SK-N-SH (cell line): ENCODE data around the gene IQGAP2. TPM values are rescaled to one million over a fixed set of nuclear protein-coding genes. Genes with fewer than 3 reads are reported as not detected.

Experiments
- CTCF ChIA-PET: fragments of 300-600, 350-600 bp; formaldehyde crosslinking; extraction: SDS; loops from one replicate; lab custom pipeline; 2021; lab: Yijun Ruan, JAX
- POLR2A ChIA-PET: fragments of 350-600 bp; sonication (Branson Sonifier 250); formaldehyde crosslinking; extraction: SDS; loops from one replicate; lab custom pipeline; 2020; ENCODE audit warnings: antibody characterized with exemption, inconsistent platforms; lab: Yijun Ruan, JAX
- DNase-seq: peaks from one replicate; pipeline ENCODE4 v3.0.0; 2012
- H2AFZ ChIP-seq: fragments of 200-600 bp; sonication (generic); 2 replicates; pipeline ENCODE4 v1.8.1; 2016; ENCODE audit warnings: antibody characterized with exemption, mild to moderate bottlenecking, low read depth
- H3F3A ChIP-seq: fragments of 200-600 bp; sonication (generic); replicated peaks from 2 replicates; pipeline ENCODE3; 2016; ENCODE audit warnings: antibody characterized with exemption, mild to moderate bottlenecking; ENCODE audit not compliant: insufficient read depth
- H3K27ac ChIP-seq, 2 experiments: fragments of 200-500 bp in 1 of 2; fragments of 200-600 bp in 1 of 2; sonication (Bioruptor generic) in 1 of 2; sonication (generic), shearing (Covaris generic) in 1 of 2; 2 replicates each; pipeline versions ENCODE4 v1.5.1 to v1.6.1; 2014 to 2016; ENCODE audit warnings: low read depth in 2 of 2, inconsistent platforms in 1 of 2, low read length in 1 of 2, mild to moderate bottlenecking in 1 of 2, mixed read lengths in 1 of 2
- H3K27me3 ChIP-seq: fragments of 200-600 bp; sonication (generic), shearing (Covaris generic); 2 replicates; pipeline ENCODE4 v1.6.1; 2016; ENCODE audit warnings: mixed run types; ENCODE audit not compliant: insufficient read depth
- H3K36me3 ChIP-seq, 2 experiments: fragments of 200-500 bp in 1 of 2; fragments of 200-600 bp in 1 of 2; sonication (Bioruptor generic) in 1 of 2; sonication (generic) in 1 of 2; replicated peaks in 1 of 2; 2 replicates each; pipeline versions ENCODE3 to v1.5.1; 2014 to 2016; ENCODE audit warnings: low read length in 1 of 2, mild to moderate bottlenecking in 1 of 2; ENCODE audit not compliant: insufficient read depth in 2 of 2, control insufficient read depth in 1 of 2
- H3K4me1 ChIP-seq, 2 experiments: fragments of 200-500 bp in 1 of 2; fragments of 200-600 bp in 1 of 2; sonication (Bioruptor generic) in 1 of 2; sonication (generic), shearing (Covaris generic) in 1 of 2; 2 replicates each; pipeline versions ENCODE4 v1.5.1 to v1.6.1; 2014 to 2016; ENCODE audit warnings: low read depth in 1 of 2, low read length in 1 of 2, mixed run types in 1 of 2; ENCODE audit not compliant: insufficient read depth in 2 of 2, control insufficient read depth in 1 of 2
- H3K4me2 ChIP-seq: fragments of 200-600 bp; sonication (generic), shearing (Covaris generic); 2 replicates; pipeline ENCODE4 v1.6.1; 2017; ENCODE audit warnings: mixed run types
- H3K4me3 ChIP-seq, 2 experiments: fragments of 200-500 bp in 1 of 2; fragments of 200-600 bp in 1 of 2; sonication (Bioruptor generic) in 1 of 2; sonication (generic), shearing (Covaris generic) in 1 of 2; 2 replicates each; pipeline versions ENCODE4 v1.5.1 to v1.8.1; 2014 to 2016; ENCODE audit warnings: low read depth in 2 of 2, inconsistent platforms in 1 of 2, low read length in 1 of 2, mild to moderate bottlenecking in 1 of 2, mixed read lengths in 1 of 2, moderate library complexity in 1 of 2
- H3K79me2 ChIP-seq: fragments of 200-600 bp; sonication (generic); 2 replicates; pipeline ENCODE4 v1.8.1; 2017; ENCODE audit warnings: mild to moderate bottlenecking; ENCODE audit not compliant: insufficient read depth
- H3K9ac ChIP-seq: fragments of 200-600 bp; sonication (generic); 2 replicates; pipeline ENCODE4 v1.6.1; 2017; ENCODE audit warnings: mixed run types
- H3K9me2 ChIP-seq: fragments of 200-600 bp; sonication (generic); 2 replicates; pipeline ENCODE4 v1.6.1; 2017; ENCODE audit warnings: mixed run types
- H3K9me3 ChIP-seq: fragments of 200-600 bp; sonication (generic); 2 replicates; pipeline ENCODE4 v1.6.1; 2017; ENCODE audit warnings: mixed run types, mild to moderate bottlenecking, moderate library complexity
- H4K20me1 ChIP-seq: fragments of 200-600 bp; sonication (generic); 2 replicates; pipeline ENCODE4 v1.6.1; 2017; ENCODE audit warnings: mild to moderate bottlenecking, mixed run types; ENCODE audit not compliant: insufficient read depth
- ELF1 ChIP-seq: IDR thresholded peaks from 2 replicates; pipeline ENCODE4 v1.4.0; 2012
- EZH2phosphoT487 ChIP-seq: fragments of 200-600 bp; sonication (generic); IDR thresholded peaks from 2 replicates; pipeline ENCODE4 v1.6.1; 2017; ENCODE audit warnings: low read depth, mixed run types, mild to moderate bottlenecking, antibody characterized with exemption, moderate library complexity, borderline replicate concordance
- JUND ChIP-seq: IDR thresholded peaks from 2 replicates; pipeline ENCODE4 v1.4.0; 2012
- MEF2A ChIP-seq: IDR thresholded peaks from 2 replicates; pipeline ENCODE4 v1.4.0; 2012; ENCODE audit warnings: low read depth, borderline replicate concordance
- NFIC ChIP-seq: IDR thresholded peaks from 2 replicates; pipeline ENCODE4 v1.4.0; 2012; ENCODE audit warnings: borderline replicate concordance
- RAD21 ChIP-seq: IDR thresholded peaks from 2 replicates; pipeline ENCODE4 v1.6.1; 2012; ENCODE audit warnings: mild to moderate bottlenecking, low read length
- RFX5 ChIP-seq: IDR thresholded peaks from 2 replicates; pipeline ENCODE4 v1.6.1; 2012; ENCODE audit warnings: mild to moderate bottlenecking, improper control_type of control experiment, low read length
- SIN3A ChIP-seq: IDR thresholded peaks from 2 replicates; pipeline ENCODE4 v1.6.1; 2012; ENCODE audit warnings: low read depth, mild to moderate bottlenecking, low read length, moderate library complexity, borderline replicate concordance
- TAF1 ChIP-seq: IDR thresholded peaks from 2 replicates; pipeline ENCODE4 v1.6.1; 2012; ENCODE audit warnings: low read depth, mild to moderate bottlenecking, low read length, moderate library complexity, borderline replicate concordance
- TCF12 ChIP-seq: IDR thresholded peaks from 2 replicates; pipeline ENCODE4 v1.4.0; 2012
- TEAD4 ChIP-seq: IDR thresholded peaks from 2 replicates; pipeline ENCODE4 v1.4.0; 2012; ENCODE audit warnings: mild to moderate bottlenecking, borderline replicate concordance; ENCODE audit not compliant: insufficient read depth
- whole genome bisulfite sequencing: methylation state at CpG from one replicate; pipeline ENCODE4 v1.1.6; 2017; ENCODE audit warnings: low lambda C conversion rate; 5-methylcytosine and 5-hydroxymethylcytosine counted together
- polyA plus RNA-seq, 3 experiments: library from polyadenylated mRNA; depleted of rRNA; stranded (reverse); fragments of >200 nt; gene quantifications; 2 replicates each; pipeline ENCODE4 v1.2.3, GENCODE V29; 2012
- TF ChIP-seq, protein P1 (sequence below): fragments of 150-350 bp; IDR thresholded peaks from 2 replicates; pipeline ENCODE4 v1.6.1; 2016; ENCODE audit warnings: mild to moderate bottlenecking, low read depth, low read length
- TF ChIP-seq, protein P2 (sequence below): IDR thresholded peaks from 2 replicates; pipeline ENCODE4 v1.4.0; 2012; ENCODE audit warnings: low read depth
- TF ChIP-seq, protein P3 (sequence below): fragments of 150-350 bp; IDR thresholded peaks from 2 replicates; pipeline ENCODE4 v1.6.1; 2017; ENCODE audit warnings: antibody characterized with exemption, low read length, low read depth, borderline replicate concordance
- TF ChIP-seq, protein P4 (sequence below): fragments of 200-600 bp; sonication (generic); IDR thresholded peaks from 2 replicates; pipeline ENCODE4 v1.6.1; 2017; ENCODE audit warnings: antibody characterized with exemption, mild to moderate bottlenecking, moderate library complexity

The IQGAP2 gene
- polyA plus RNA-seq, 1 of the 3 experiments (the other 2 are of a cell fraction): 2.1 TPM

DNA sequence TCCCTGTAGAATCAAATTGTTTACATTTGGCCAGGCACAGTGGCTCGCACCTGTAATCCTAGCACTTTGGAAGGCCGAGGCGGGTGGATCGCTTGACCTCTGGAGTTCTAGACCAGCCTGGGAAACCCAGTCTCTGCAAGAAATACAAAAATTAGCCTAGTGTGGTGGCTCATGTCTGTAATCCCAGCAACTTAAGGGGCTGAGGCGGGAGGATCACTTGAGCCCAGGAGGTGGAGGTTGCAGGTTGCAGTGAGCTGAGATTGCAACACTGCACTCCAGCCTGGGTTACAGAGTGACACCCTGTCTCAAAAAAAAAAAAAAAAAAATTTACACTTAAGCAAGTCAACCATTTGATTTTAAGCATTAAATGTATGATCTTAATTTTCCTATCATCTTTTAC is 17.5 kb upstream of the IQGAP2 start:
- Histone ChIP-seq H3K27me3 (no peaks in the 10 kb centered on the region; the same call in 1 of the 2 replicates), H3K9me2 (no peaks in the 10 kb centered on the region), H3K9me3 (no peaks in the 10 kb centered on the region), H3K4me1 (peaks cover 0 to 12% of the 10 kb centered on the region in 2 experiments; a peak in 1 of 4 replicates), H3K27ac (no peak overlapping the region), H3F3A (no peaks in the 10 kb centered on the region), H3K9ac (no peak overlapping the region), H3K79me2 (no peaks in the 10 kb centered on the region), H3K4me2 (no peak overlapping the region), H3K4me3 (no peak overlapping the region), H2AFZ (no peak overlapping the region), H3K36me3 (no peaks in the 10 kb centered on the region), H4K20me1 (no peaks in the 10 kb centered on the region)
- TF ChIP-seq ELF1 (no peak), EZH2phosphoT487 (no peak)
- WGBS: 96% methylated on average over 5 of the region's 5 CpGs
- ChIA-PET CTCF (interaction anchor here (0.9 to 1.7 kb wide), 3 partner anchors 17 to 389 kb away, joined by 4 to 6 read pairs (median 5); no protein-coding TSS in a partner anchor), POLR2A (no interaction called here)
- DNase-seq: no peak

DNA sequence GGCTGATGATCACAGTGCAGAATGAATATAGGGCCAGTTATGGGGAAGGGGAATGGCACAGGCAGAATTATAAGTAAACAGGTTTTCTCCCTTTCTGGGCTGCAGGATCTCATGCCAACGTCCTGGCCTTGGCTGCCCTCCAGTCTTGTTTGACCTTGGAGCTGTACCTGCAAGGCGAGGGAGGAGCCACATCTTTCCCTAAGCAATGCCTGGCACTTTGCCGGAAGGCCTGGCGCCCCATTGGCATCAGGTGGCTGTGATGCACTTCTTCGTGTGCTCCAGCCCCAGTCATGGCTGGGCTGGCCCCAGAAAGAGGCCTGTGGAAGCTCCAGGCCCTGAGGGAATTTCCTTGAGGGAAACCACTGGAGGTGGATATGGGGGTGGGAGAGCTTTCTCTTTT is 16.7 kb upstream of the IQGAP2 start:
- ChIA-PET POLR2A (no interaction called here), CTCF (interaction anchor here (0.9 to 1.7 kb wide), 5 partner anchors 10 to 388 kb away, joined by 3 to 6 read pairs (median 4); no protein-coding TSS in a partner anchor)
- 47% methylated on average over 5 of the region's 5 CpGs for WGBS

DNA sequence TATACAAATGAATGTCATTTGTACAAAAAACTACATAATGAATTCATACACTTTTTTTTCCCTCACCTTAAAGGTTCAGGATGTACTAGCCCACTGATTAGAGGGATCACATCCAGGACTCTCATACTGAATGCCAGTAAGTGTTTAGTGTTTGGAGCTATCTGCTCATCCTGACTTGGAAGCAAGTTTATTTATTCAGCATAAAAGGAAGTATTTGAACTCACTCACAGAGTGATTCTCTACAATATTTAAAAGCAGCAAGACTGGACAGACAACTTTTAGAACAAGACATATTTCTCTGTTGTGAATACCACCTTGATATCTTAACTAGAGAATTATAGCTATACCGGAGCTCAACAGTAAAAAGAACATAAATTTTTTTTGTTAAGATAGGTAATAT is 14.8 kb upstream of the IQGAP2 start:
- no peaks in the 10 kb centered on the region for H3K27me3 ChIP-seq
- no peak overlapping the region for H2AFZ ChIP-seq
- H4K20me1 ChIP-seq: no peaks in the 10 kb centered on the region
- no peak overlapping the region for H3K4me2 ChIP-seq
- no peak for DNase-seq
- H3F3A ChIP-seq: no peaks in the 10 kb centered on the region
- no peak overlapping the region for H3K9ac ChIP-seq
- no peak overlapping the region for H3K27ac ChIP-seq
- POLR2A ChIA-PET: interaction anchor here (0.6 kb wide), 1 partner anchor 581 kb away, joined by 4 read pairs; no protein-coding TSS in a partner anchor
- CTCF ChIA-PET: interaction anchor here (0.7 to 3.0 kb wide), 5 partner anchors 13 to 386 kb away, joined by 3 to 21 read pairs (median 3); partner anchors contain the start of gene IQGAP2
- H3K9me2 ChIP-seq: no peaks in the 10 kb centered on the region
- H3K36me3 ChIP-seq: no peaks in the 10 kb centered on the region
- no peak overlapping the region for H3K4me3 ChIP-seq
- no peaks in the 10 kb centered on the region for H3K9me3 ChIP-seq
- H3K79me2 ChIP-seq: no peaks in the 10 kb centered on the region
- TF ChIP-seq, protein P1, sequence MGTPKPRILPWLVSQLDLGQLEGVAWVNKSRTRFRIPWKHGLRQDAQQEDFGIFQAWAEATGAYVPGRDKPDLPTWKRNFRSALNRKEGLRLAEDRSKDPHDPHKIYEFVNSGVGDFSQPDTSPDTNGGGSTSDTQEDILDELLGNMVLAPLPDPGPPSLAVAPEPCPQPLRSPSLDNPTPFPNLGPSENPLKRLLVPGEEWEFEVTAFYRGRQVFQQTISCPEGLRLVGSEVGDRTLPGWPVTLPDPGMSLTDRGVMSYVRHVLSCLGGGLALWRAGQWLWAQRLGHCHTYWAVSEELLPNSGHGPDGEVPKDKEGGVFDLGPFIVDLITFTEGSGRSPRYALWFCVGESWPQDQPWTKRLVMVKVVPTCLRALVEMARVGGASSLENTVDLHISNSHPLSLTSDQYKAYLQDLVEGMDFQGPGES: no peak
- TF ChIP-seq, protein P2, sequence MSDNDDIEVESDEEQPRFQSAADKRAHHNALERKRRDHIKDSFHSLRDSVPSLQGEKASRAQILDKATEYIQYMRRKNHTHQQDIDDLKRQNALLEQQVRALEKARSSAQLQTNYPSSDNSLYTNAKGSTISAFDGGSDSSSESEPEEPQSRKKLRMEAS: no peak
- TF ChIP-seq, protein P3, sequence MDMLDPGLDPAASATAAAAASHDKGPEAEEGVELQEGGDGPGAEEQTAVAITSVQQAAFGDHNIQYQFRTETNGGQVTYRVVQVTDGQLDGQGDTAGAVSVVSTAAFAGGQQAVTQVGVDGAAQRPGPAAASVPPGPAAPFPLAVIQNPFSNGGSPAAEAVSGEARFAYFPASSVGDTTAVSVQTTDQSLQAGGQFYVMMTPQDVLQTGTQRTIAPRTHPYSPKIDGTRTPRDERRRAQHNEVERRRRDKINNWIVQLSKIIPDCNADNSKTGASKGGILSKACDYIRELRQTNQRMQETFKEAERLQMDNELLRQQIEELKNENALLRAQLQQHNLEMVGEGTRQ: no peak
- TF ChIP-seq, protein P4, sequence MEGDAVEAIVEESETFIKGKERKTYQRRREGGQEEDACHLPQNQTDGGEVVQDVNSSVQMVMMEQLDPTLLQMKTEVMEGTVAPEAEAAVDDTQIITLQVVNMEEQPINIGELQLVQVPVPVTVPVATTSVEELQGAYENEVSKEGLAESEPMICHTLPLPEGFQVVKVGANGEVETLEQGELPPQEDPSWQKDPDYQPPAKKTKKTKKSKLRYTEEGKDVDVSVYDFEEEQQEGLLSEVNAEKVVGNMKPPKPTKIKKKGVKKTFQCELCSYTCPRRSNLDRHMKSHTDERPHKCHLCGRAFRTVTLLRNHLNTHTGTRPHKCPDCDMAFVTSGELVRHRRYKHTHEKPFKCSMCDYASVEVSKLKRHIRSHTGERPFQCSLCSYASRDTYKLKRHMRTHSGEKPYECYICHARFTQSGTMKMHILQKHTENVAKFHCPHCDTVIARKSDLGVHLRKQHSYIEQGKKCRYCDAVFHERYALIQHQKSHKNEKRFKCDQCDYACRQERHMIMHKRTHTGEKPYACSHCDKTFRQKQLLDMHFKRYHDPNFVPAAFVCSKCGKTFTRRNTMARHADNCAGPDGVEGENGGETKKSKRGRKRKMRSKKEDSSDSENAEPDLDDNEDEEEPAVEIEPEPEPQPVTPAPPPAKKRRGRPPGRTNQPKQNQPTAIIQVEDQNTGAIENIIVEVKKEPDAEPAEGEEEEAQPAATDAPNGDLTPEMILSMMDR: no peak
- TF ChIP-seq TCF12: no peak
- TF ChIP-seq, all 33 proteins: peak for 0
- peaks cover 0 to 12% of the 10 kb centered on the region in 2 experiments; a peak in 2 of 4 replicates for H3K4me1 ChIP-seq
- 90% methylated on average over 1 of the region's 1 CpG for WGBS

More for the DNA sequence above, 16.7 kb upstream of the IQGAP2 start:
- Histone ChIP-seq H3K9me3 (no peaks in the 10 kb centered on the region), H3K4me2 (no peak overlapping the region), H3K9ac (no peak overlapping the region), H3K4me3 (no peak overlapping the region), H3K9me2 (no peaks in the 10 kb centered on the region), H3K79me2 (no peaks in the 10 kb centered on the region), H3F3A (no peaks in the 10 kb centered on the region), H3K4me1 (peaks cover 0 to 12% of the 10 kb centered on the region in 2 experiments; a peak in 1 of 4 replicates), H4K20me1 (no peaks in the 10 kb centered on the region), H2AFZ (no peak overlapping the region), H3K36me3 (no peaks in the 10 kb centered on the region)
- no peak for DNase-seq
- TF ChIP-seq MEF2A: no peak
- no peak for TF ChIP-seq NFIC
- no peak for TF ChIP-seq JUND
- no peak for TF ChIP-seq RFX5
- TF ChIP-seq, protein P2: no peak
- TF ChIP-seq TAF1: no peak
- TF ChIP-seq TEAD4: no peak
- no peak for TF ChIP-seq EZH2phosphoT487
- TF ChIP-seq SIN3A: no peak
- TF ChIP-seq, protein P3: no peak
- no peak for TF ChIP-seq RAD21
- TF ChIP-seq, all 33 proteins: peak for 0
- H3K27me3 ChIP-seq: no peaks in the 10 kb centered on the region; the same call in 1 of the 2 replicates
- H3K27ac ChIP-seq: no peak overlapping the region
